Measurements from ENCODE around the gene COL23A1.

- TF ChIP-seq CTCF (IDR thresholded peaks at IDR 0.05) (no peak), EZH2 (IDR thresholded peaks at IDR 0.05; ENCODE audit: borderline replicate concordance, insufficient read depth, low read depth, low read length, poor library complexity, severe bottlenecking) (no peak)
These were observed 299.8 kb downstream of the COL23A1 start for GRCh38 chr5:178290376-178290775.

Measured in B cell (primary cell).